Ishikawa (cell line): ENCODE data around the gene HIC1.

Experiments
- CEBPB ChIP-seq: IDR thresholded peaks from 2 replicates; pipeline ENCODE4 v1.6.1; 2012
- CREB1 ChIP-seq: IDR thresholded peaks from 2 replicates; pipeline ENCODE4 v1.6.1; 2012; ENCODE audit warnings: low read depth
- EGR1 ChIP-seq: IDR thresholded peaks from 2 replicates; pipeline ENCODE4 v1.6.1; 2012
- EP300 ChIP-seq: IDR thresholded peaks from 2 replicates; pipeline ENCODE4 v1.6.1; 2012; ENCODE audit warnings: borderline replicate concordance
- FOXM1 ChIP-seq: IDR thresholded peaks from 2 replicates; pipeline ENCODE4 v1.6.1; 2012; ENCODE audit warnings: low read depth, borderline replicate concordance
- MAX ChIP-seq: IDR thresholded peaks from 2 replicates; pipeline ENCODE4 v1.6.1; 2012
- NFIC ChIP-seq: IDR thresholded peaks from 2 replicates; pipeline ENCODE4 v1.6.1; 2012
- RAD21 ChIP-seq: IDR thresholded peaks from 2 replicates; pipeline ENCODE4 v1.6.1; 2012; ENCODE audit warnings: low read depth
- REST ChIP-seq: IDR thresholded peaks from 2 replicates; pipeline ENCODE4 v1.6.1; 2012; ENCODE audit warnings: low read depth, mild to moderate bottlenecking
- TAF1 ChIP-seq: IDR thresholded peaks from 2 replicates; pipeline ENCODE4 v1.6.1; 2012; ENCODE audit warnings: low read depth, mild to moderate bottlenecking
- TCF12 ChIP-seq: IDR thresholded peaks from 2 replicates; pipeline ENCODE4 v1.6.1; 2012; ENCODE audit warnings: low read depth
- TEAD4 ChIP-seq: IDR thresholded peaks from 2 replicates; pipeline ENCODE4 v1.6.1; 2012
- USF1 ChIP-seq: IDR thresholded peaks from 2 replicates; pipeline ENCODE4 v1.6.1; 2012
- YY1 ChIP-seq: IDR thresholded peaks from 2 replicates; pipeline ENCODE4 v1.6.1; 2012; ENCODE audit warnings: low read depth
- ZBTB7A ChIP-seq: IDR thresholded peaks from 2 replicates; pipeline ENCODE4 v1.6.1; 2012; ENCODE audit warnings: low read depth

The HIC1 gene

GRCh38 chr17:2030779-2031163 lies 24.1 kb upstream of the HIC1 start:
- no peak for TF ChIP-seq CEBPB
- no peak for TF ChIP-seq EP300
- TF ChIP-seq FOXM1, result no peak
- TF ChIP-seq TCF12, result no peak
- no peak for TF ChIP-seq CREB1
- TF ChIP-seq RAD21, result peak; percentile 79
- TF ChIP-seq EGR1, result 0 out of 2 replicates have a peak, but pooled peaks have one; percentile 30

GRCh38 chr17:2033153-2033552 lies 21.8 kb upstream of the HIC1 start:
- TF ChIP-seq MAX (no peak), CEBPB (no peak), YY1 (no peak), USF1 (no peak), TCF12 (no peak), EP300 (no peak), ZBTB7A (no peak), TEAD4 (no peak), RAD21 (no peak), EGR1 (no peak), CREB1 (no peak), NFIC (no peak)

- no peak for TF ChIP-seq CEBPB
- no peak for TF ChIP-seq TCF12
- no peak for TF ChIP-seq NFIC
- no peak for TF ChIP-seq MAX
These were observed 20.7 kb upstream of the HIC1 start for GRCh38 chr17:2034157-2034556.

- no peak for TF ChIP-seq ZBTB7A
- TF ChIP-seq FOXM1, result no peak
- TF ChIP-seq YY1, result no peak
- TF ChIP-seq MAX, result no peak
- TF ChIP-seq RAD21, result no peak
- TF ChIP-seq CEBPB, result no peak
- no peak for TF ChIP-seq USF1
- no peak for TF ChIP-seq TCF12
- TF ChIP-seq REST, result no peak
- no peak for TF ChIP-seq TEAD4
- TF ChIP-seq CREB1, result no peak
- no peak for TF ChIP-seq TAF1
- TF ChIP-seq EP300, result no peak
These were observed 19.9 kb upstream of the HIC1 start for GRCh38 chr17:2034806-2035540.

- TF ChIP-seq ZBTB7A, result no peak
- TF ChIP-seq EP300, result no peak
- TF ChIP-seq TEAD4, result no peak
These were observed 19.1 kb upstream of the HIC1 start for GRCh38 chr17:2035541-2036488.

- TF ChIP-seq TCF12 (no peak), RAD21 (no peak), MAX (no peak), EGR1 (no peak), CREB1 (no peak), REST (no peak), EP300 (no peak), CEBPB (no peak), ZBTB7A (no peak), YY1 (no peak), USF1 (no peak), TEAD4 (no peak), NFIC (no peak), TAF1 (no peak), FOXM1 (no peak)
These were observed 17.7 kb upstream of the HIC1 start for GRCh38 chr17:2037155-2037554.
